Activated CD4-positive, alpha-beta T cell treated with anti-CD3 and anti-CD28 coated beads, Interleukin-10, Interleukin-2, amounts not matched to agents 100 ng/mL and 50 ng/mL, durations not matched to agents 16 hours and 8 hours (primary cell): ENCODE measurements around the gene GPR152.

Experiments used
- DNase-seq: peaks from one replicate; pipeline ENCODE4 v3.0.0-alpha.2; 2020

The GPR152 gene

GRCh38 chr11:67452141-67452952 lies at the start of gene GPR152:
GPR152 (minus strand) TSS chr11:67452729; CDS start chr11:67452724, 5 bp downstream.
- DNase-seq: no peak

- DNase-seq: no peak
These were observed 49.3 kb upstream of the GPR152 start for GRCh38 chr11:67501854-67502253.

GRCh38 chr11:67500831-67501715 lies 48.5 kb upstream of the GPR152 start:
- DNase-seq: no peak

GRCh38 chr11:67500484-67500821 lies 47.9 kb upstream of the GPR152 start:
- no peak for DNase-seq

GRCh38 chr11:67499808-67500483 lies 47.4 kb upstream of the GPR152 start:
- DNase-seq: no peak

GRCh38 chr11:67498544-67498972 lies 46.0 kb upstream of the GPR152 start:
- DNase-seq: no peak

- DNase-seq: no peak
These were observed 45.2 kb upstream of the GPR152 start for GRCh38 chr11:67497656-67498291.

- DNase-seq: no peak
These were observed 43.6 kb upstream of the GPR152 start for GRCh38 chr11:67496113-67496512.

GRCh38 chr11:67495234-67496005 lies 42.9 kb upstream of the GPR152 start:
- DNase-seq: no peak

GRCh38 chr11:67494371-67495233 lies 42.1 kb upstream of the GPR152 start:
- no peak for DNase-seq

- no peak for DNase-seq
These were observed 41.2 kb upstream of the GPR152 start for GRCh38 chr11:67493548-67494370.

GRCh38 chr11:67492801-67493547 lies 40.4 kb upstream of the GPR152 start:
- peak; percentile 33 for DNase-seq

- DNase-seq: no peak
These were observed 39.7 kb upstream of the GPR152 start for GRCh38 chr11:67492069-67492727.

GRCh38 chr11:67491276-67492068 lies 38.9 kb upstream of the GPR152 start:
- DNase-seq: no peak

GRCh38 chr11:67490727-67491065 lies 38.2 kb upstream of the GPR152 start:
- no peak for DNase-seq

- DNase-seq: no peak
These were observed 37.6 kb upstream of the GPR152 start for GRCh38 chr11:67489885-67490726.
